Activated CD8-positive, alpha-beta memory T cell treated with anti-CD3 and anti-CD28 coated beads for 4 hours (primary cell): ENCODE results near the gene LARGE2.

Source experiments
- DNase-seq, 2 donors: peaks; one replicate each; pipeline ENCODE4 v3.0.0-alpha.2; 2020; ENCODE audit warnings: low read depth in 2 of 2

Gene LARGE2

GRCh38 chr11:45960387-45961095 lies 38.1 kb downstream of the LARGE2 start:
- no peak for DNase-seq

- DNase-seq = no peak
Measured at GRCh38 chr11:45961751-45962240, 39.3 kb downstream of the LARGE2 start.

- DNase-seq = peak; percentile 24 to 44
Measured at GRCh38 chr11:45964911-45965389, 42.5 kb downstream of the LARGE2 start.

GRCh38 chr11:45967506-45967905 lies 45.0 kb downstream of the LARGE2 start:
- DNase-seq = no peak

- DNase-seq = no peak
Measured at GRCh38 chr11:45968901-45969300, 46.4 kb downstream of the LARGE2 start.

- DNase-seq = no peak
Measured at GRCh38 chr11:45973601-45974000, 51.1 kb downstream of the LARGE2 start.

- no peak for DNase-seq
Measured at GRCh38 chr11:45974806-45975205, 52.4 kb downstream of the LARGE2 start.
